Measurements from ENCODE around the gene SNX22. TPM values are rescaled to one million over a fixed set of nuclear protein-coding genes. Genes with fewer than 3 reads are reported as not detected.

SNX22 gene
- total RNA-seq, 2 donors from 2014 or later: 0.27 to 0.28 TPM

DNA sequence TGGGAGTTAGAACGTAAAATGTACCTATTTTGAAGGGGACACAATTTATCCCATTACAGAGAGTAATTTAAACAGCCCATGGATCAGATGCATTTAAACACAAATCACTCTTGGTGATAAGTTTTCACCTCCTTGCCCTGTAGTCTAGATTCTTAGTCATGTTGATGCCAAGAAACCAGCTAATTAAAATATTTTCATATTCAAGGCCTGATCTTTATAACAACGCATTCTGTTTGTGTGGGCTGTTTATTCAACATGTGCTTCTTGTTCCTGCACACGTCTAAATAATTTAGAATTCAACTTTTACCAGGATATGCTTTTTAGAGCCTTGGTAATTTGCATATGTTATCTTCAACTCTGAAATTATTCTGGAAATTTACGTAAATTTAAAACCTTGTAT lies 29.9 kb upstream of the SNX22 start:
- H3K36me3 ChIP-seq: peaks cover 57% of the 10 kb centered on the region
- no peak for ATAC-seq (ENCODE audit: insufficient number of reproducible peaks, low FRiP score, low read depth)
- no peaks in the 10 kb centered on the region for H3K27me3 ChIP-seq (replicated peaks; ENCODE audit: insufficient read depth)
- H3K9me3 ChIP-seq: no peaks in the 10 kb centered on the region
- TF ChIP-seq, protein P1, sequence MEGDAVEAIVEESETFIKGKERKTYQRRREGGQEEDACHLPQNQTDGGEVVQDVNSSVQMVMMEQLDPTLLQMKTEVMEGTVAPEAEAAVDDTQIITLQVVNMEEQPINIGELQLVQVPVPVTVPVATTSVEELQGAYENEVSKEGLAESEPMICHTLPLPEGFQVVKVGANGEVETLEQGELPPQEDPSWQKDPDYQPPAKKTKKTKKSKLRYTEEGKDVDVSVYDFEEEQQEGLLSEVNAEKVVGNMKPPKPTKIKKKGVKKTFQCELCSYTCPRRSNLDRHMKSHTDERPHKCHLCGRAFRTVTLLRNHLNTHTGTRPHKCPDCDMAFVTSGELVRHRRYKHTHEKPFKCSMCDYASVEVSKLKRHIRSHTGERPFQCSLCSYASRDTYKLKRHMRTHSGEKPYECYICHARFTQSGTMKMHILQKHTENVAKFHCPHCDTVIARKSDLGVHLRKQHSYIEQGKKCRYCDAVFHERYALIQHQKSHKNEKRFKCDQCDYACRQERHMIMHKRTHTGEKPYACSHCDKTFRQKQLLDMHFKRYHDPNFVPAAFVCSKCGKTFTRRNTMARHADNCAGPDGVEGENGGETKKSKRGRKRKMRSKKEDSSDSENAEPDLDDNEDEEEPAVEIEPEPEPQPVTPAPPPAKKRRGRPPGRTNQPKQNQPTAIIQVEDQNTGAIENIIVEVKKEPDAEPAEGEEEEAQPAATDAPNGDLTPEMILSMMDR (IDR thresholded peaks at IDR 0.05): no peak
- H3K27ac ChIP-seq: no peak overlapping the region
- no peak for DNase-seq (ENCODE audit: low spot score)
- no peaks in the 10 kb centered on the region for H3K4me1 ChIP-seq (ENCODE audit: control insufficient read depth in 1 of 2, low read depth in 2 of 2)
- no peak overlapping the region for H3K4me3 ChIP-seq

GRCh38 chr15:64122444-64122843 lies 29.1 kb upstream of the SNX22 start:
- Histone ChIP-seq H3K4me3 (no peak overlapping the region), H3K9me3 (no peaks in the 10 kb centered on the region), H3K4me1 (ENCODE audit: control insufficient read depth in 1 of 2, low read depth in 2 of 2) (no peaks in the 10 kb centered on the region), H3K36me3 (peaks cover 59% of the 10 kb centered on the region), H3K27ac (no peak overlapping the region), H3K27me3 (replicated peaks; ENCODE audit: insufficient read depth) (no peaks in the 10 kb centered on the region)
- ATAC-seq (ENCODE audit: insufficient number of reproducible peaks, low FRiP score, low read depth) (no peak), DNase-seq (ENCODE audit: low spot score) (no peak)
- TF ChIP-seq, protein P1 (IDR thresholded peaks at IDR 0.05): no peak

DNA sequence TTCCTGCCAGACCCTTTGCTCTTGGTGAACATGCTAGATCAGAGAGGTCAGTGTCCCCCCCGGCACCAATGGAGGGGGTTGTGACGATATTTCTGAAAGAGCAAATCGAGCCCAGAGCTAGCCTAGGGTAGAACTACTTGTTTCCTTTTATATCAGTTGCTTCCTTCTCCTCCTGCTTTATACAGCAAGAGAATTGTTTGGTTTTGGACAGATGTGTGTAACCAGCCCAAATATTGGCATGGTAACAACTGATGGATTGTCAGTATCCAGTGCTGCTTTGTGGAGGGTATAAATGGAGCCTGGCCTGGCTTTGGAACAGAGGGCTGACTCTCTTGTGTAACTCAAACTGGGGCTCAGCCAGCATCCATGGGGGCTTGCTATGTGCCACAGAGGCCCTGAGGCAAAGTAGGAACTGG lies 28.6 kb upstream of the SNX22 start:
- TF ChIP-seq, protein P1 (IDR thresholded peaks at IDR 0.05): no peak

DNA sequence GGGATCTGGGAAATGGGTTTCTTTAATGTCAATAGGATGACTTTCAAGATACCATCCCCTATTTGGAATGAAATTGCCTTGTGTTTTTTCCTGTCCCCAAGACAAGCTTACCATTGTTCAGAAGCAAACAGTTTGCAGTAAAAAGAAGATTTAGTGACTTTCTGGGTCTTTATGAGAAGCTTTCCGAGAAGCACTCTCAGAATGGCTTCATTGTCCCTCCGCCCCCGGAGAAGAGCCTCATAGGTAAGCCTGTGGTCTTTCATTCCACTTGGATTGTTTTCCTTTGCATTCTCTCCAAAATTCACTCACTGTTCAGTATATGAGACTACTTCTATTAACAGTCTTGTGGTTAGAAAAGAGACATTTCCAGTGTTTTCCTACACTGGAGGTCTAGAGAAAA lies 25.6 kb upstream of the SNX22 start:
- no peaks in the 10 kb centered on the region for H3K4me1 ChIP-seq (ENCODE audit: control insufficient read depth in 1 of 2, low read depth in 2 of 2)
- DNase-seq (ENCODE audit: low spot score): no peak
- TF ChIP-seq, protein P1 (IDR thresholded peaks at IDR 0.05): no peak
- peaks cover 58% of the 10 kb centered on the region for H3K36me3 ChIP-seq
- H3K9me3 ChIP-seq: no peaks in the 10 kb centered on the region
- H3K4me3 ChIP-seq: no peak overlapping the region
- no peak overlapping the region for H3K27ac ChIP-seq
- ATAC-seq (ENCODE audit: insufficient number of reproducible peaks, low FRiP score, low read depth): no peak
- no peaks in the 10 kb centered on the region for H3K27me3 ChIP-seq (replicated peaks; ENCODE audit: insufficient read depth)

More for the DNA sequence above, 28.6 kb upstream of the SNX22 start:
- Histone ChIP-seq H3K36me3 (peaks cover 59% of the 10 kb centered on the region), H3K4me3 (no peak overlapping the region), H3K4me1 (ENCODE audit: control insufficient read depth in 1 of 2, low read depth in 2 of 2) (no peaks in the 10 kb centered on the region), H3K27ac (no peak overlapping the region), H3K9me3 (no peaks in the 10 kb centered on the region), H3K27me3 (replicated peaks; ENCODE audit: insufficient read depth) (no peaks in the 10 kb centered on the region)
- ATAC-seq (ENCODE audit: insufficient number of reproducible peaks, low FRiP score, low read depth) (no peak), DNase-seq (ENCODE audit: low spot score) (no peak)

GRCh38 chr15:64127521-64128270 lies 23.8 kb upstream of the SNX22 start:
- Histone ChIP-seq H3K4me1 (ENCODE audit: control insufficient read depth in 1 of 2, low read depth in 2 of 2) (no peaks in the 10 kb centered on the region), H3K36me3 (peaks cover 70% of the 10 kb centered on the region), H3K27ac (no peak overlapping the region), H3K4me3 (no peak overlapping the region), H3K27me3 (replicated peaks; ENCODE audit: insufficient read depth) (no peaks in the 10 kb centered on the region), H3K9me3 (no peaks in the 10 kb centered on the region)
- TF ChIP-seq, protein P1 (IDR thresholded peaks at IDR 0.05): no peak
- DNase-seq (ENCODE audit: low spot score): no peak
- ATAC-seq (ENCODE audit: insufficient number of reproducible peaks, low FRiP score, low read depth): no peak
